GM19025 (cell line): Measurements from ENCODE around the gene ARL13B.
"Not testable (repeated sequence)": the region's sequence is repeated elsewhere in the genome, so short reads cannot be mapped to it uniquely, and the experiment has no call there.

ENCODE experiments used
- ATAC-seq: cut with Tn5 transposase; IDR thresholded peaks from one replicate; pipeline ENCODE4 v1.9.1; 2021; ENCODE audit warnings: mild to moderate bottlenecking, low read depth, moderate library complexity; ENCODE audit not compliant: unreplicated experiment

The ARL13B gene

DNA sequence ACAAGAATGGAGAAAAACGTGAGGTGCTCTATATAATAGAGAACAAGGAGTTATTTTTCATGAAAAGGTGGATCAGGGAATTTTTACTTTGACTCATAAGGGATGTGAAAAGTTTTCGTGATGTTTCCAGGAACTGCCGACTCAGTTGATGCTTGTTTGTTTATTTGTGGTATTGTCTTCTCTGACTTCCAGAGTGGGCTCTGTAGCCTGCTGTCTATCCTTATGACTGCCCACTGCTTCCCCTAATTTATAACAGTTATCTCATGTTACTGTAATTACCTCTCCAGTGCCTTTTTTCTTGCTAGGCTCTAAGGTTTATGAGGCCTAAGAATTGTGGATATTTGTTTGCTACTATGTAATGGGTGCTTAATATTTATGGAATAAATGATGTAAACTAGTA lies 12.3 kb downstream of the ARL13B start:
- ATAC-seq = no peak

DNA sequence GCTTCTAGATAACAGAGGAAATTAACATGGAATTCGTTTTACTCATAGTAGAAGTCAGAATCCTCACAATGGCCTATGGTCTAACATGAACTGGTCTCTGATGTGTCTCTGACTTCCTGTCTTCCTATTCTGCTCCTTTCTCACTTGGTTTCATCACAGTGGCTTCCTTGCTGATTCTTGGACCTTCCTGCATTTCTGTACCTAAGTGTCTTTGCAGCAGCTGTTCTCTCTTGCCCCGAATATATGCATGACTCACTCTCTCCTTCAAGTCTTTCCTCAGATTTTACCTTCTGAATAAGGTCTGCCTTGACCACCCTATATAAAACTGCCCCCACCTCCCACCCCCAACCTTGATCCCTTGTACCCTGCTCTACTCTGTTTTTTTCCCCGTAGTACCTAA lies 14.1 kb downstream of the ARL13B start:
- no peak for ATAC-seq

- no peak for ATAC-seq
Observed at GRCh38 chr3:94001191-94001590, 21.2 kb downstream of the ARL13B start.

- ATAC-seq = no peak
Observed at GRCh38 chr3:94001827-94002495, 22.0 kb downstream of the ARL13B start.

- peak; percentile 82 for ATAC-seq
Observed at GRCh38 chr3:94004301-94004910, 24.5 kb downstream of the ARL13B start.

GRCh38 chr3:94008253-94008652 lies 28.3 kb downstream of the ARL13B start:
- no peak for ATAC-seq

- no peak for ATAC-seq
Observed at GRCh38 chr3:94009608-94010007, 29.7 kb downstream of the ARL13B start.

DNA sequence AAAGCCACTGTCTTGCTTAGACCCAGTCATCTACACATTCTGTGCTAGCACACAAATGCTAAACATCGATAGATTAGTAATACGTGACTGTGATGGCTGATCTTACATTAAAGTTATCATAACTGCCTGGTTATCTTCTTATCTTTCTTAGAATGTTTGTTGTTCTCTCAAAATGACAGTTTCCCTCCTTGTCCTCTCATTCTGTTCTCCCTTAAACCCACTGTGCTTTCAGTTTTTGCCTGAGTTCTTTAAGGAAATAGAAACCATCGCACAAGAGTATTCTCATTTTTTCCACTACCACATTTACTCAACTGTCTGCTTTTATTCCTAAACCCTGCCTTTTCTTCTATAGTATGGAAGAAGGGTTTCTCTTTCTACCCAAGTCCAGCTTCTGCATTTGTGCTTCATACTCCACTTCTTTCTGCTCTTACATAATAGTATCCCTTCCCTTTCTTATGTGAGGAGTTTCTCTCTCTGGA lies 31.3 kb downstream of the ARL13B start:
- ATAC-seq = no peak

DNA sequence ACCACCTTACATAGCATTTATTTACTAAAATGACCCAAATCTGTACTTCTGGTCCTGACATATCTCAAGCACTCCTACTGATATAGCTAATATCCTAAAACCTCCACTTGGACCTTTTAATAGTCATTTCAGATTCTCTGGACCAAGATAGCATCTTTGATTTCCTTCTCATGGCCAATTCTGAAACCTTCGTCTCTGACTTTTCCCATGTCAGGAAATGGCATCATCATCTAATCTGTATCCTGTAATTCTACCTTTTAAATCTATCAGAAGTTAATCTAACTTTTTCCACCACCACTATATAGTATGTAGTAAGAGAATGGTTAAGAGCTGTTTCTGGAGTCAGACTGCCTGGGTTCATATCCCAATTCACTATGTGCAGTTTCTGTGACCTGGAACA lies 32.2 kb downstream of the ARL13B start:
- ATAC-seq = no peak

- no peak for ATAC-seq
Observed at GRCh38 chr3:94015025-94015424, 35.1 kb downstream of the ARL13B start.

GRCh38 chr3:94019659-94020058 lies 39.7 kb downstream of the ARL13B start:
- ATAC-seq = no peak

DNA sequence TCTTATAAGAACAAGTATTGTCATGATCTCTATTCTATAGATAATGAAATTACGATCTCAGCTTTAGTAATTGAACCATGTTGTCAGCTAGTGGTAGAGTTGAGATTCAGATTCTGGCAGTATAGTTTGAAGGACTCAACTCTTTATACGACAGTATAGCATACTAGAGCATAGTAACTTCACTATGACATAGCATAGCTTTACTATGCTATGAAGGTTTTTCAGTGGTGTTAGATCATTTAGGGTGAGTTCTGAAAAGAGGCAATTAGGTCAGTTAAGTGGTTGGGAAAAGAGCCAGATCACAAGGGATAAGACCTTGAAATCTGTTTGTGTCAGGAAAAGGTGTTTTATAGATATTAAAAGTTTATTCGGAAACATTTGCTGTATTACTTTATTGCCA lies 40.3 kb downstream of the ARL13B start:
- ATAC-seq = no peak

DNA sequence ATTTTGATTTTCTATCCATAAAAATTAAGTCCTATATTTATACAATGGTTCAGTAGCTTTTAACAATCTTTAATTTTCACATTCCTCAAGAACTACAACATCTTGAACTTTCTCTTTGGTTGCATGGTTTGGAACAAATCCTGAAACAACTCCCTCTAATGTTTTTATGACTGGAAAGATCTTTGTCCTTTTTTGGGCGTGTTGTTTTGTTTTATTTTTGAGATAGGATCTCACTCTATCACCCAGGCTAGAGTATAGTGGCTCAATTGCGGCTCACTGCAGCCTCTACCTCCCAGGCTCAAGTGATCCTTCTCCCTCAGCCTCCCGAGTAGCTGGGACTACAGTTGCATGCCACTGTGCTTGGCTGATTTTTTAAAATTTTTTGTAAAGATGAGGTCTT lies 44.4 kb downstream of the ARL13B start:
- no peak for ATAC-seq

- no peak for ATAC-seq
Observed at GRCh38 chr3:94026623-94027022, 46.7 kb downstream of the ARL13B start.

- ATAC-seq = no peak
Observed at GRCh38 chr3:94028093-94028837, 48.3 kb downstream of the ARL13B start, which contains the start of gene STX19. Gene STX19, minus strand, starts transcription at chr3:94028597. Its CDS starts 13,328 bp downstream, at chr3:94015269.

DNA sequence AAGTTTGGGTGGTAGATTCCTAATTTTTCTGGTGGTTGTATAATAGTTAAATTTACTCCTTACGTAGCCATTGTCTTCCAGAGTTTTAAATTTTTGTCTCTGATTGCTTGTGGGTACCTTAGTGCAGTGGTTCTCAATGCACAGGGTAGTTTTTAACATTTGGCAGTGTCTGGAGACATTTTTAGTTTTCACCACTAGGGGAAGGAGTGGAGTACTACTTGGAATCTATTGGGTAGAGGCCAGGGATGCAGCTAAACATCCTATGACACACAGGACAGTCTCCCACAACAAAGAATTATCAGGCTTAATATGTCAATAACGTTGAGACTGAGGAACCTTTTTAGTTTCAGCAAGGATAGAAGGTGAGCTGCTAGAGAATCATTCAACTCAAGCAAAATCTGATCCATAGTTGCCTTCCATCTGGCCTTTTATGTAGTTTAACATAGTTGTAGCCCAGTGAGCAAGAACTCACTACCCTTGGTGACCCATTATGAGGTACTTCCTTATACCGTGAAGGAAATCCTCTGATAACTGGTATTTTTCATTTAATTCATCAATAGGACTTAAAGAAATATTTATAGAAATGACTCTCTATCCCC lies 57.1 kb downstream of the ARL13B start:
- no peak for ATAC-seq

DNA sequence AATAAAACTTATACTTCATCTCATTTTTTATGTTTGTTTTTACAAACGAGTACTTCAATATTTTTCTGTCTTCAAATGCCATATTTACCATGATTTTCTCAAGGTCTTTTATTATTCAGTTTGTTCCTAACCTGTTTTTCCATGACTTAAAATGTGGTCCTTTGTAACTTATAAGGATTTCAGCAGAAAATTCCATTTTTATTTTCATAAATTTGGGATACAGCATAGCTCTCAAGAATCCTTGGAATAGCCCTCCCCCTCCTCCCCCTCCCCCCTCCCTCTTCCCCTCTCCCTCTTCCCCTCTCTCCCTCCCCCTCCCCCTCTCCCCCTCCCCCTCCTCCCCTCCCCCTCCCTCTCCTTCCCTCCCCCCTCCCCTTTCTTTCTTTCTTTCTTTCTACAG lies 63.3 kb downstream of the ARL13B start:
- ATAC-seq = no peak

DNA sequence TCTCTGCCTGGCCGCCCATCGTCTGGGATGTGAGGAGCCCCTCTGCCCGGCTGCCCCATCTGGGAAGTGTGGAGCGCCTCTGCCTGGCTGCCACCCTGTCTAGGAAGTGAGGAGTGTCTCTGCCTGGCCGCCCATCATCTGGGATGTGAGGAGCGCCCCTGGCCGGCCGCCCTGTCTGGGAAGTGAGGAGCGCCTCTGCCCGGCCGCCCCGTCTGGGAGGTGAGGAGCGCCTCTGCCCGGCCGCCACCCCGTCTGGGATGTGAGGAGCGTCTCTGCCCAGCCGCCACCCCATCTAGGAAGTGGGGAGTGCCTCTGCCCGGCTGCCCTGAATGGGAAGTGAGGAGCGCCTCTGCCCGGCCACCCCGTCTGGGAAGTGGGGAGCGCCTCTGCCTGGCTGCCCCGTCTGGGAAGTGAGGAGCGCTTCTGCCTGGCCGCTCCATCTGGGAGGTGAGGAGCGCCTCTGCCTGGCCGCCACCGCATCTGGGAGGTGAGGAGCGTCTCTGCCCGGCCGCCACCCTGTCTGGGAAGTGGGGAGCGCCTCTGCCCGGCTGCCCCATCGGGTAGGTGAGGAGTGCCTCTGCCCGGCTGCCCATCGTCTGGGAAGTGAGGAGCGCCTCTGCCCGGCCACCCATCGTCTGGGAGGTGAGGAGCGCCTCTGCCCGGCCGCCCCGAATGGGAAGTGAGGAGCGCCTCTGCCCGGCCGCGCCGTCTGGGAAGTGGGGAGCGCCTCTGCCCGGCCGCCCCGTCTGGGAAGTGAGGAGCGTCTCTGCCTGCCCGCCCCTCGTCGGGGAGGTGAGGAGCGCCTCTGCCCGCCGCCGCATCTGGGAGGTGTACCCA lies 64.4 kb downstream of the ARL13B start:
- not testable (repeated sequence) for ATAC-seq

DNA sequence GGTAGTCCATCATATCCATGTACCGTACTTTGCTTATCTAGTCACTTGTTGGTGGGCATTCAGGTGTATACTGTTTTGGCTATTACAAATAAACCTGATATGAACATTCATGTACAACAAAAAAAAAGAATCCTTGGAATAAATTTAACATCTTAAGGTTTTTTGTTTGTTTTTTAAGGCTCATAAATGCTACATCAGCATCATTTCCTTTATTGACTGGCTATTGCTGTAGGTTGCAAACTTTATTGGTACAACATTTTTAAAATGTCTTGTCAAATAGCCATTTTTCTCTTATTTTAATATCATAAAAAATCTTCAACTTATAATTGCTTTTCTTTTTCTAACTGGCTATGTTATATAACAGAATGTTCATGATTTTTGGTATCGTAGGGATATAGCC lies 66.6 kb downstream of the ARL13B start:
- no peak for ATAC-seq

- ATAC-seq = no peak
Observed at GRCh38 chr3:94049267-94049666, 69.3 kb downstream of the ARL13B start.
